HTERT RPE-1 (cell line): ENCODE measurements around the gene DUSP22.

Experiments used
- in situ Hi-C: fragments of 300-500 bp; cut with MboI; formaldehyde crosslinking; loops from 4 replicates; pipeline ENCODE4 v1.14.3; 2020; ENCODE audit warnings: low sequenced_read_pairs

DUSP22 gene

DNA sequence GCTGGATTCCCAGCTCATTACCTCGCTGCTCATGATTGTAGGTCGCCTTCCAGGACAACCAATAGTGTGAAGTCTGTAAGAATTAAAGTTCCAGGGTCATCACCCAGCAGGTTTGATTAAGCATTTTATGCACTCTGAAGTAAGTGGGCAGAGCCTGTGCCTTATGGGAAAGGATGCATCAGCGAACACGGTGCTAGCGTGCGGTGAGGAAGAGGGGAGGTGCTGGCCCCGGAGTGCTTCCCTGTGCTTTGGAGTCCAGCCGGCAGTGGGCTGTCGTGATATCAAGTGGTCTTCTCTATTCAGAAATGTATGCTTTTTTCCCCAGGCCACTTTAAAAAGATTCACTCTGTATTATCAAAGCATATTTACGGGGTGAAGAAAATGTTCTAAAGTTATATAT lies 16.0 kb downstream of the DUSP22 start:
- in situ Hi-C loops = no loop called here

DNA sequence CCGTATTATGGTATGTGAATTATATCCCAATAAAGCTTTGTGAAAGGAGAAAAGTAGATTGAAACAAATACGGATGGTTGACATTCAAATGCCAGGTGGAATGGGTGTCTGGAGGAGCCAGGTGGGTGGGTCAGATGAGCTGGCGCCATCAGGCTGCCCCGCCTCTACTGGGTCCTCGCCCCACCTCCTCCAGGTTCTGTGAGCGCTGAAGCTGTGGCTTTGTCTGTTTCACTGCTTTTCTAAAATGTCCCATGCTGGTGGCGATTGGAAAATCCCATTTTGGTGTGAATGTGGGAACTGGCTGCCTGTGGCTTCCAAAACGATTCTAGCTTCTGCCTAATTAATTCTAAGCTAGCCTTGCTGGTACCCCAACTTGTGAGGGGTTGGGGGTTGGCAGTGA lies 16.5 kb downstream of the DUSP22 start:
- in situ Hi-C loops = no loop called here

DNA sequence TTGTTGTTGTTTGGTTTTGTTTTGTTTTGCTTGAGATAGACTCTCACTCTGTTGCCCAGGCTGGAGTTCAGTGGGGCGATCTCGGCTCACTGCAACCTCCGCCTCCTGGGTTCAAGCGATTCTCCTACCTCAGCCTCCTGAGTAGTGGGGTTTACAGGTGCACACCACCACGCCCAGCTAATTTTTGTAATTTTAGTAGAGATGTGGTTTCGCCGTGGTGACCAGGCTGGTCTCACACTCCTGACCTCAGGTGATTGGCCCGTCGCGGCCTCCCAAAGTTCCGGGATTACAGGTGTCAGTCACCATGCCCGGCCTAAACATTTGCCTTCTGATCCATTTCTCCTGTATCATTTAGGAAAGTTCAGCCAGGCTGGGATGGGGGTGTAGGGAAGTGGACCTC lies 17.7 kb downstream of the DUSP22 start:
- in situ Hi-C loops = no loop called here

DNA sequence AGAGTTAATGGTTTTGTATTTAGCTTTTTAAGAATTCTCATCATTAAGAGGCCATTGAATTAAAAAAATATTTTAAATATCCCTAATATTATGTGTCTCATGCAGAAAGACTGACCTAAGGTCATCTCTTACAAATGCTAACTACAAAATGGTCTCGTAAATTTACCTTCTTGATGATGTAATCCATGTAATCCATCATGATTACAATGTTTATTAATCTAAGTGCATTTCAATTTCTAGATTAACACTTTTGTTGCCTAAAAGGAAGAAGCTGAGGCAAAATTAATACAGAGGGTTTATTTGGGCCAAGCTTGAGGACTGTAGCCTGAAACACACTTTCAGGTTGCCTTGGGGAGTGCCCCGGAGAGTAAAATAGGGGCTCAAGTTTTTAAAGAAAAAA lies 18.4 kb downstream of the DUSP22 start:
- in situ Hi-C loops = no loop called here

DNA sequence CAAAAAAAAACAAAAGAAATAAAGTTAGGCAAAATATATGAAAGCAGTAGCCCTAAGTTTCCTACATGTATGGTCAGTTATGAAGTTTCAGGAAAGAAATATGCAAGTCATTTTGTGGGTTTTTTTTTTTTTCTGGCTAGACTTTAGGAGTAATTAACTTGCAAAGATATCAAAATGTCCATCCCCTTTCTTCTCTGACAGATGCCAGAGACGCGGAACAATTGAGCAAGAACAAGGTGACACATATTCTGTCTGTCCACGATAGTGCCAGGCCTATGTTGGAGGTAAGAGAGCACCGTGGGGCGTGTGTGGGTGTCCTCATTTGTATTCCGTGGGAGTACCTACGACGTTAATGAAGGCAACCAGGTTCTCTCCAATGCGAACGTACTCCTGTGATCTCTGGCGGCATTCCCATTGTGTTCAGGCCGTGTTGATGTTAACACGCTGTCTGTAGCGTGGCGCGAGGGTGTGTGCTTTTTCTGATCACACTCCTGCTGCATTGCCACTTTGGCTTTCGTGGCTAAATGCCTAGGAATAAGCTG lies 19.5 kb downstream of the DUSP22 start:
- in situ Hi-C loops = no loop called here

DNA sequence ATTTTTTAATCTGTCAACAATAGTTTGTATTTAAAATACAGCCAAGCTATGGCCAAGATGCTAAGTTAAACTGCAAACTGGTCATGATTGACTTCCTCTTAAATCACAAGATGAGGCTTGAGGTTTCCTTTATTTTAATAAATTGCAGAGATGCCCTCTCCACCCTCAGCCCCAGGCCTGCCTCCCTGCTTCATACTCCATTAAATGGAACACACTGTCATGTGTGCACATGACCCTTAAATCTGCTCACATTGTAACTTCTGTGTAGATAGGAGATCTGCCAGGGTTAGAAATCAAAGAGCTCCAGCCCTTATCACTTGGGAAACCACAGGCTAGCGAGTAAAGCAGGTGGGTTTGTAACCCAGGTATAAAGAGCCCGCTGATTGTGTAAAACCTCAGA lies 20.8 kb downstream of the DUSP22 start:
- in situ Hi-C loops = no loop called here

DNA sequence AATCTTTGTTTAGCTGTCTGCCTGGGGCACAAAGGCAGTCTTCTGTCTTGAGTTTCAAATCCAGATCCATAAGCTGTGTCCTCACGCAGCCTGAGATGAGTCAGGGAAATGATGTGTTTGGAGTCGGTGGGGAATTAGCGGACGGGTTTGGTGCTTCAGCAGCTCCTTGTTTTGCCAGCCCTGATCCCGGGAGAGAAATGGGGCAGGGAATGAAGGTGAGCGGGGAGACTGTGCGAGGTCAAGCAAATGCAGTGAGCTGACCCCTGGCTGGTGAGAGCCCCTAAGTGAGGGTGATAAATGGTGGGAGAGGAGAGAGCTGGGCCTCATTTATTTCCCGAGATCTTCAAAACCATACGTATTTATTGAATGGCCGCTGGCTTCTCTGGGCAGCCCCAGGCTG lies 21.6 kb downstream of the DUSP22 start:
- in situ Hi-C loops = no loop called here

DNA sequence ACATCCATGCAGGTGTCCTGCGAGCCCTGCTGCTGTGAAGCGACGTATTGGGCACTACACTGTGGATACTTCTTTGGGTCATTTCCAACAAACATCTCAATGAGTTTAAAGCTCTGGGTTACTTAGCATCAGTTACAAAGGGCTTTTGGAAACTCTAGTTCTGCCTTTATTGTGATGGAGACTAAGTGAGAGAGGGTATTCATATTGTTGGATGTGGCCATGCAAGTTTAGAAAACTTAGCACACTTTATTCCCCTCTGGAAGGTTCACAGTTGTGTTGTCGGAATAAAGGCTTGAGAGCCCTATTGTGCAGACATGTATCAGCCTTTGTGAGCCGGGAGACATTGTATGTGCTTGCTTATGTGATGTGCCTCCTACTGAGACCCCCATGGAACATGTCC lies 22.1 kb downstream of the DUSP22 start:
- in situ Hi-C loops = no loop called here

DNA sequence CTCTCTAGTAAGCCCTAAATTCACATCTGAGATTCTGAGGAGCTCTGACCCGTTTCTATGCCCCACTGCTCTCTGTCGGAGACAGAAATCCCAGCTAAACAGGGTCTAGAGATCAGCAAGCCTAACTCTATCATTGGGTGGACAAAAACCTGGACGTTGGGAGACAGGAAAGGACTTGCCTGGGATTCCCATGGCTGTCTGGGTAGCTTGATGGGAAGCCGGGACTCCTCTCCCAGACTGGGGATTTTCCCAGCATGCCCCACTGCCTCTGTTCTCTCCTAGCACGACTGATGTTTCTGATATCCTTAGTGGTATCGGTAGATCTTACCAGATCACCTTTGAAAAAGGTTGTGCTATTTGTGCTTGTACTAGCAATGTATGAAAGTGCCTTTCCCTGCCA lies 22.9 kb downstream of the DUSP22 start:
- in situ Hi-C loops = no loop called here

DNA sequence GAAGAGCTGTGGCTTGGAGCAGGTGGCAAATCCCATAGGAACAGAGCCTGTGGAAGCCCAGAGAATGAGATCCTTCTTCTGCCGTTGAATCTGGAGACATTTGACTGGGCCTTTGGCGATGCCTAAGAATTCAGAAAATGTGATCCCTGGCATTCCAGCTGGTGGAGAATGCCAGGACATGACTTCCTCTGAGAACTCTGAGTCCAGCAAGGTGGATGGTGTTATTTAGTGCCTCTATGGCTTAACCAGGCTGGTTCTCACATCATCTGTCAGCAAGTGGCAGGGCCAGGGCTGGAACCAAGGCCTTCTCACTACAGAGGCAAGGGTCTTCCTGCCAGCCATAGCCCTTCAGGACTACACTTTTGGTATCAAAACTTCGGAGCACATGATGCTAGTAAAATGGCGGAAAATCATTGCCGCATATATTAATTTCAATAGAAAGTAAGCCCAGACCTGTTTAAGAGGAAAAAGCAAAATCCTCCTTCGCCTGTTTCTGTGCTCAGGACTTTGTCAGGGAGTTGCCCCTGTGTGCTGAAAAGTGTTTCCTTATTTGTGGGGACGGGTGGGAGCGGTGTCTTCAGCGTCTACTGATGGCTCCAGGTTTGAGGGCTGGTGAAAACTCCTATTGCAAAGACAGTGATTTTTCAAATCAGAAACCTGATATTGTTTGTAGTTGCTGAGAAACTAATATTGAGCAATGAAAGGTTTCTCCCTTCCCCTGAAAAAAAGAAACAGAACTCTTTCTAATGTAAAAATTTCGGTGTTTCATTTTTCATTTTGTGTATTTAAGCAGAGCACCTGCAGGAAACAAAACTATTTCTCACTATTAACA lies 23.9 kb downstream of the DUSP22 start:
- in situ Hi-C loops = no loop called here

DNA sequence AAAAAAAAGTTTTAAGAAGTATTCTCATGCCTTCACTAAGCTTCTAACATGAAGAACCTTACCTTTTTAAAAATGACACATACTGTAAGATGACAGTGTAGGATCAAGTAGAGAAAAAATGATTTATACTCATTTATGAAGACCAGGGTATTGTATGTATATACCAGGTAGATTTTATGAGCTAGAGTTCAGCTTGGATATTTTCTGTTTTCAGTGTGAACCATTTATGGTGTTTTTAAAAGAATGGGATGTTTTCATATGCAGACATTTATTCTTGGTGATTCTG lies 24.4 kb downstream of the DUSP22 start:
- in situ Hi-C loops = no loop called here

DNA sequence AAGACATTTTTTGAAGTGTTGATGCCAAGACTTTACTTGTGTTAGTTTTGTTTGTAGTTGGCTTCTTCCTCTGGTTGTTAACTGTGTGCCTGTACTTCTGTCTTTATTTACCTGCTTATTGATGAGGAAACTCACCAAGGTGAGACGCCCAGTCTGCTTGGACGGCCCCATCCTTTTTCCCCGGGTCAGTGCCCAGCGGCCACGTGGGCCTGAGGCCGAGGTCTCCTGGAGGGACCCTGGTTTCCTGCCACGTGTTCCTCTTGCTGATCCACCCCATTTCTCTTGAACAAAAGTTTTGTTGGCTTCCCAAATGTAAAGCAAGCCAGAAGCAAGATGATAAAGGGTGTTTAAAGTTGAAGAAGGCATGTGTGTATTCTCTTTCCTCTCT lies 24.8 kb downstream of the DUSP22 start:
- in situ Hi-C loops = no loop called here

DNA sequence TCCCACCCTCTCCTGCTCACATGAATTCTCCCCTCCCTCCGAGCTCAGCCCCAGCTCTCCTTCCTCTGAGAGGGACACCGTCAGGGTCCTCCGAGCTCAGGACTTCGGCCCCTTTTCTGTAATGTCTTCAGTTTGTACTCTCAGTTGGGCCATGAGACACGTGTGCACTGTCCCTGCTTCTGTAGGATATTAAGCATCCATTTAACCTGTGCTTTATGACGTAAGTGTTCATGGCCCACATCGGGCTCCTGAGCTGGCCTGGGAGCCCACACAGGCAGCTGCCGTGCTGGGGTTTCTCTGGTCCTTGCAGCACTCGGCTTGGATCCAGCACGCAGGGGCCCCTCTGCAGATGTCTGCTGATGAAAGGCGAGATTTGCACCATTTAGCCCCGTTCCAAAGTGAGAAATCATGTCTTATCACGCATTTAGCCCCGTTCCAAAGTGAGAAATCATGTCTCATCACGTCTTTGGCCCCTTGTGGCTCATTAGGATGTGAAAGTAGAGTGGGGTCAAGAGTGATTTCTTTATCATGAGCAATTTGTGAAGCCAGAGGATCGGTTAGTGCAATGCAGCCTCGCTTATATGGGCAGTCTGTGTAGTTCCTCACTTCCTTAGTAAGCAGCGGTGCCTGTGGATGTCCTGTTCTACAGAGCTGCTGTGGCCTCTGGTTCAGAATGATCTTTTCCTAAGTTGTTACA lies 25.3 kb downstream of the DUSP22 start:
- in situ Hi-C loops = no loop called here

DNA sequence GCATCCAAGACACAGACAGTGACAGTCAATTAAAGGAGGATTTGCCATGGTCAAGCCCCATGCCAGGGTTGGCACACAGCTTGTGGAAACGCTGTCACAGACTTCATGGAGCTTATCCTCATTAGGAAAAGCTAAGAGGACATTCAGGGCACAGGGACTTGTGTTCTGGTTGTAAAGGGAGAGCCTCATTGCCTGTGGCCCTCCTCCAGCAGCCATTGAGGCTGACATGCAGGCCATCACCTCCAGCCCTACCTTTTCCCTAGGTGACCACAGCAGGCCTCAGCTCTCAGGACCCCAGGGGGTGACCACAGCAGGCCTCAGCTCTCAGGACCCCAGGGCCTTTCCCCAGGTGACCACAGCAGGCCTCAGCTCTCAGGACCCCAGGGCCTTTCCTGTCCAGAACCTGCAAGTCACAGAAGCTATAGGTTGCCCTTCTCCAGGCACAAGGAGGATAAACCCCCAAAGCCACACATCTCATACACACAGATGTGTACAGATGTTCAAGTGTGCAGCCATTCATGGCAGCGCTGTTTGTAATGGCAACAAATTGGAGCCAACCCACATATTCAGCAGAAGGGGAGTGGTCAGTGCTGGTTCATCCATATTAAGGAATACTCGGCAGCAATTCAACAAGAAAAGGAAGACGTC lies 26.1 kb downstream of the DUSP22 start:
- in situ Hi-C loops = no loop called here

DNA sequence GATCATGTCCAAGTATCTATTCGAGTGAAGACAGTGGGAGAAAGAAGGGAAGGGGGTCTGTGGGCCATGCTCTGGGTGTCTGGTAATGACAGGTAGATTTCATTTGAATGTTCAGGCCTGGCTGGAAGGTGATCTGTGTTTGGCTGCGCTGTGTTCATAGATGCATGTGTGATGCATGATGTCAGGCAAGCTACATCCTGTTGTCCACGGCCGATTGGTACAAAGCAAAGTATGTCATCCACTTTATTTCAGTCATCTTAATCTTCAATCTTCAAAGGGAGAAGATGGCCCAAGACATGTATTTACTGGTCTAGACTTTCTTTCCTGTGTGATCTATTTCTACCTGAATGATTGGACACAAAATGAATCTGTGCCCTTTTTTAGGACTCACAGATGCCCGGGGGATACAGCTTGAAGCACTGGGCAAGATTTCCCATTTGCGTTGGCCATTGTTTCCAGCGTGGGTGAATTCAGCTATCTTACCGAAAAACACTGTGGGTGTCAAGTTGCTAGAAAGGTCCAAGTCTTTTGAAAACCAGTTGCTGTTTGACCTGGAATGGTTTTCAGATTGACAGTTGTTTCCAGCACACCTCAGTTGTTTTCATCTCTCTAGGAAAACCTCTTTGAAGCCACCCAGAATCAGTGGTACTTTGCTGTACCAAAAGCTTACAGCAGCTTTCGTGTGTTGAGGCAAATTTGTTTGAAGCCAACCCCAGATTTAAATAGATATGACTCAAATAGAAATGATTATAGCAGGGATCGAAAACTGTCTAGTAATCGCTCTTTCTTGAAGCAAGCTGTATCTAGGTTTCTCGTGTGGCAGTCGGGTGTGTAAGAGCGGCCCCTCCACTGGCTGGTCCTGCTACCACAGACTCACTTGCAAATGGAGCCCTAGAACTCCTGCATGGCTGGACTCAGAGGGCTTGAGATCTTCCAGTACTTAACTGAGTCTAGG lies 27.2 kb downstream of the DUSP22 start:
- in situ Hi-C loops = no loop called here

DNA sequence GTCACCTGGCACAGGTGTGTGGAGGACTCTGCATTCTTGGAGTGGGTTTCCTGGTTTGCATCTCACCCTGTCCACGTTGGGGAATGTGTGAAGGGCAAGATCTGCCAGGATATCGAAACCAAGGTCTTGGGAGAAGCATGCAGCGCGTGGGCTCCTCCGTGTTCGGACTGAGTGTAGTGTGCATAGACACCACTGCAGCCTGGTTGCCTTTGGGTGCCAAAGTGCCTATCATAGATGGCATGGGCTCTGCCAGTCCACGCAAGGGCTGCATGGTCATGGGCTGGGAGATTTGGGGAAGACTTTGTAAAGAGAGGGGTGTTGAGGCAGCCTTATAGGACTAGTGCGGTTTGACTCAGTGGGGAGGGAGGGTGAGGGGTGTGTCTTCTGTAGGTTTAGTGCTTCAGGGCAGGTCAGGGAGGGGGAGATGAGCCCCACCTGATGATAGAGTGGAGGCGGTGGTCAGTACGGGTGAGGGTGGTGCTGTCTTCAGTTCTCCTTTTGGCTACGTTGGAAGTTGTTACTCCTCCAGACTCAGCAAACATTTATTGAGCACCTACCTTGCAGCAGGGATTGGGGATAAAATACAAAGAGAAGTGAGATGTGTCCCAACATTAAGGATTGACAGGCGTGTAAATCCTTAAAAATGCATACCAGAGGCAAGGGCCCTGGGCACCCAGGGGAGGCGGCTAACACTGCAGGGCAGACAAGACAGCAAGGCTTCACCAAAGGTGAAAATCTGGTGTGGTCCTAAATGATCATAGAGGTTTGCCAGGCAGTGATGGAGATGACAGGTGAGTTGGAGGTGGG lies 28.3 kb downstream of the DUSP22 start:
- in situ Hi-C loops = no loop called here

DNA sequence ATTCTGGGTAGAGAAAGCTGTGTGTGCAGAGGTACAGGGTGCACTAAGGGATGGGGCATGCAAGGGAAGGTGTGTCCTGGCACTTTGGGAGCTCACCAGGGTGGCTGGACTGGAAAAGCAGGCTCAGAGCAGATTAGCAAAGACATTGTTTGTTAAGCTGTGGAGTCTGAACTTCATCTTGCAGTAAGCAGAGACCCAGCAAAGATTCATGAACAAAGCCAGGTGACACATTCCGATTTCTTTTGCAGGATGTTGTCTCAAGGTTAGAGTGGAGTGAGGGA lies 28.8 kb downstream of the DUSP22 start:
- in situ Hi-C loops = no loop called here

DNA sequence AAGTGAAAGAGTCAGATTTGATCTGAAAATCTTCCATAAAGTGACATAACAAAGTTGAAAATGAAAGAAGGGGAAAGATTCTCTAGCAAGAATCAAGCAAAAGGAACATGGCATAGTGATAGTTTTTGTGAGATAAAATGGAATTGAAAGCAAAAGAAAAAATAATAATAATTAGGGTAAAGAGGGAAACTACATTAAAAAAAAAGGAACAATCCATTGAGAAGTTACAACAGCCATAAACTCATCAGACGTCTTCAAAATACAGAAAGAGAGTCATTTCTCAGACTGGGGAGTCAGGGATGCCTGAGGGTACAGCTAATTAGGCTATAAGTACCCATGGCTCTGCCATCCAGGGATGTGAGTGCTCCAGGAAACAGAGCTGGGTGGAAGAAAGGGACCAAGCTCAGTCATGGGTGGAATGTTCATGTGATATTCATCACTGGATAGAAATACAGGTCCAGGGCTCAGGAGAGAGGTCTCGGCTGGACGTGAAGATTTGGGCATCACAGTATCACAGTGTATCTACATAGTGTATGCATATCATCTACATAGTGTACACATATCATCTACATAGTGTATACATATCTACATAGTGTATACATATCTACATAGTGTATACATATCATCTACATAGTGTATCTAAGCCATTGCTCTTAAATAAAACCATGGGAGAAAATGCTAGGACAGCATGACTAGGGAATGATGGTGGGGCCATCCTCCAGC lies 29.4 kb downstream of the DUSP22 start:
- in situ Hi-C loops = no loop called here

DNA sequence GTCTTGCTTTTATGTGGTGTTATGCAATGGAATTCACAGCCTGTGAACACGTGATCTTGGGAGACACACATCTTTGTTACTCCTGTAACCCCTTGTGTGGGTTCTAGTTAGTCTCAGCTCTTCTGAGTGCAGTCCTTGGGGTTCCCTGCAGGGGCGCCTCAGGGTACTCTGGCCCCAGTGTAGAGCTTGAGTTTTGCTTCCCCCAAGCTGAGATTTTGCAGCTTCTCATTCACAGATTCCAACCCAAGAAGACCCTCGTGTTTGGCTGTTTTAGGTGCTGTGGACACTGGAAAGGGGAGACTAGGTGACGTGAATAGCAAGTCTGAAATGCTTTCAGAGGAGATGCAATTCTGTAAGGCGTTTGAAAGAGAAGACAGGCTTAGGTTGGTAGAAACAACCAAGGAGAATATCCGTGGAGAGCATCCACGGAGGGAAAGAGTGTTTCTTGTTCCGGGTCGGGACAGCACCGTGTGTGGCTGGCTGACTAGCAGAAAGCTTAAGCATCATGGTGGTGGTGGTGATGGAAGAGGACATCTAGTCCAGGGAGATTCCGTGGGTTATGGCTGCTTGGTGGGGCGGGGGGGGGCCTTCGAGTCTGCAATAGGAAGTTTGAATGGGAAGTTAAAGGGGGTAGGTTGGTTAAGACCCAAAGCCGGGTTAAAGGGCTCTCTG lies 30.1 kb downstream of the DUSP22 start:
- in situ Hi-C loops = no loop called here
